KOPT-K1 (cell line): ENCODE measurements around the gene EML6.
"Not testable (repeated sequence)": the region's sequence is repeated elsewhere in the genome, so short reads cannot be mapped to it uniquely, and the experiment has no call there.

Experiments used
- H3K27ac ChIP-seq: fragments of 200-600 bp; sonication (generic); 2 replicates; pipeline ENCODE4 v1.5.1; 2016; ENCODE audit warnings: antibody characterized with exemption, mild to moderate bottlenecking, low read depth, low read length; ENCODE audit not compliant: poor library complexity, severe bottlenecking
- H3K36me3 ChIP-seq: fragments of 200-600 bp; sonication (generic); 2 replicates; pipeline ENCODE4 v1.5.1; 2017; ENCODE audit warnings: antibody characterized with exemption, mild to moderate bottlenecking, low read length, moderate library complexity; ENCODE audit not compliant: insufficient read depth
- H3K9me3 ChIP-seq: fragments of 200-600 bp; sonication (generic); 2 replicates; pipeline ENCODE4 v1.5.1; 2017; ENCODE audit warnings: antibody characterized with exemption, low read length, mild to moderate bottlenecking; ENCODE audit not compliant: insufficient read depth, poor library complexity, severe bottlenecking

EML6 gene

GRCh38 chr2:54855434-54855833, 132.0 kb downstream of the EML6 start:
- no peaks in the 10 kb centered on the region for H3K9me3 ChIP-seq
- H3K27ac ChIP-seq: no peak overlapping the region
- H3K36me3 ChIP-seq: no peaks in the 10 kb centered on the region

DNA sequence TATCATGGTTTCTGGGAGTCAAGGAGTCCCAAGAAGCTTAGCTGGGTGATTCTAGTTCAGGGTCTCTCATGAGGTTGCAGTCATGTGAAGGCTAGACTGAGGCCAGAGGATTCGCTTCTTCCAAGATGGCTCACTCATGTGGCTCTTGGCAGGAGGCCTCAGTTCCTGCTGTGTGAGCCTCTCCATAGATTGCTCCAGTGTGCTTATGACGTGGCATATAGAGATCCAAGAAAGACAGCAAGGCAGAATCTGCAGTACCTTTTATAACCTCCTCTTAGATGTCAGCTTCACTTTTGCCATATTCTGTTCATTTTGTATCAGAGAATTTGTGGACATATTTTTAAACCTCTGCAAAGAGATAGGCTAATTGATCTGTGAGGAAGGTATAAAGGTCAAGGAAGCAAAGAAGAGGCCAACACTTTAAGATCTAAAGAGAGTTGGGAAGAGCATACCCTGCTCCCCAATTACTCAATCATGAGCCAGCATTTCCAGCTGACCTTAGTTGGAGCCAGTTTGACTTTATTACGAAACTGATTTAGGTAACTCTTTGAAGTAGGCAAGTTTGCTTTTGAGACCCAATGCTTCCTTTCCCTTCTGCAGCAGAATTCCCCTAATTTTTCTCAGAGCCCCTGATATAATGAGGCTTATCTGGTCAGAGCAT, 134.7 kb downstream of the EML6 start:
- Histone ChIP-seq H3K9me3 (no peaks in the 10 kb centered on the region), H3K27ac (no peak overlapping the region), H3K36me3 (no peaks in the 10 kb centered on the region)

GRCh38 chr2:54859416-54859815, 136.0 kb downstream of the EML6 start:
- H3K36me3 ChIP-seq: no peaks in the 10 kb centered on the region
- no peak overlapping the region for H3K27ac ChIP-seq
- H3K9me3 ChIP-seq: no peaks in the 10 kb centered on the region

DNA sequence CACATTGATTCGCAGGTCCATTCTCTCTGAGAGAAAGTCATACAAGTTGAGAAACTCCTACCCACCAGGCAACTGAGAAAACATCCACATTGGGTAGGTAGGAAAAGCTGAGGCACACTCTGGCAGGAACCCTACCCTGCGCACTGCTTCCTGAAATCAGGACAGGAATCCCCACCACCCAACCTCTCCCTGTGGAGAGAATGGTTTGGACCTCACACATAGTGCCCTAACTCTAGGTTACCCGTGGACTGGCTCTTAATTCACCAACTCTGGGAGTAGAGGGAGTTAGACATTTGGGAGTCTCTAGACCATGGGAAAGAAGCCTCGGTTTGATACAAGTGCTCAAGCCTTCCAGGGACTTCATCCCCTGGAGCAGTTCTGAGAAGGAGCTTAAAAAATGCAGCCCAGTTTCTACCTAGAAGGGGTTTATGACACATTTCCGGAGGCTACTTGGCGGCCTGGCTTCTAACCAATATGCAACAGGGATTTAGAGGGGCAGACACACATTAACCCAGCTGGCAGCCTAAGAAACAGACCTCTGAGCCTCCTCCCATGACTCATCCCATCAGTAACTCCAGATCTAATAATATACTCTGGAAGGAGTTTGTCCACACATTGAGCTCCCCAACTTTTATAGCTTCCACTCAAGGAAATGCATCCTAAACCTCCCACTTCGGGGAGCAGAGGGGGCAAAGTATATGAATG, 136.7 kb downstream of the EML6 start:
- Histone ChIP-seq H3K27ac (no peak overlapping the region), H3K9me3 (no peaks in the 10 kb centered on the region), H3K36me3 (no peaks in the 10 kb centered on the region)

- Histone ChIP-seq H3K9me3 (no peaks in the 10 kb centered on the region), H3K27ac (no peak overlapping the region), H3K36me3 (no peaks in the 10 kb centered on the region)
Observed at GRCh38 chr2:54862229-54862628, 138.8 kb downstream of the EML6 start.

DNA sequence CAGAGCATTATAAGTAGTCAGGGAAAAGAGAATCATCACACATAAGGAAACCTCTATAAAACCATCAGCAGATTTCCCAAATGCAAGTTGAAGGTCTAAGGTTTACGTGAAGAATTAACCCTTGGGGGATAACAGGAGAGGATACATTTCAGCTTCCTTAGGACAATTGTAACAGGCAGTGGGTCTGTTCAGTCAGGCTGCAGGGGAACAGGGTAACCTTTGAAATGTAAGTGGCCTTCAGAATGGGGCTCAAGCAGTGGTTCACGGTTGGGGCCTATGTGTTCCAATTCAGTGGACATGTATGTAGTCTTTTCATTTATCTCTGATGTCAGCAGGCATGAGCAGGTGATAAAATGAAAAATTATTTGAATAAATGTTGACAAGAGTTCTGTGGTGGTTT, 139.3 kb downstream of the EML6 start:
- no peak overlapping the region for H3K27ac ChIP-seq
- no peaks in the 10 kb centered on the region for H3K36me3 ChIP-seq
- H3K9me3 ChIP-seq: no peaks in the 10 kb centered on the region

GRCh38 chr2:54863660-54864059, 140.2 kb downstream of the EML6 start:
- Histone ChIP-seq H3K9me3 (no peaks in the 10 kb centered on the region), H3K27ac (no peak overlapping the region), H3K36me3 (no peaks in the 10 kb centered on the region)

- Histone ChIP-seq H3K9me3 (no peaks in the 10 kb centered on the region), H3K36me3 (no peaks in the 10 kb centered on the region)
Observed at GRCh38 chr2:54864096-54864495, 140.6 kb downstream of the EML6 start.

GRCh38 chr2:54864727-54865126, 141.3 kb downstream of the EML6 start:
- Histone ChIP-seq H3K36me3 (no peaks in the 10 kb centered on the region), H3K27ac (no peak overlapping the region), H3K9me3 (no peaks in the 10 kb centered on the region)

More at GRCh38 chr2:54864096-54864495, 140.6 kb downstream of the EML6 start:
- no peak overlapping the region for H3K27ac ChIP-seq

GRCh38 chr2:54866179-54866578, 142.7 kb downstream of the EML6 start:
- no peaks in the 10 kb centered on the region for H3K9me3 ChIP-seq
- H3K27ac ChIP-seq: no peak overlapping the region
- H3K36me3 ChIP-seq: no peaks in the 10 kb centered on the region

DNA sequence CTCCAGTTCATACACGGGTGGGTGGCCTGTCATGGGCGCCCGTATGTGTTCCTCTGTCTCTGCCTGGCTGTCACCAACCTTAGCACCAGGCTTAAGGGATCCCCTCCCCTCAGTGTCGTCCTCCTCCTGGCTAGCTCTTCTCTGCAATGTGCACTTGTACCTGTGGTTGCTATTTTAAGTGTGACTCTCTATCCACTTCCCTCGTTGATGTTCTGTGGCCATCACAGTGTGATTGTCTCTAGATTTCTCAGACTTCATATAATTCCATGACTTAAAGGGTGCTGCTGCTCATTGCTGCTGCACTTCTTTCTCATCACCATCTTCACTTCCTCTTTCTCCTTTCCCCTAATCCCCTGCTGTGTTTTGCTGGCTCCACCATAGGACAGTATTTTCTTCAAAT, 143.4 kb downstream of the EML6 start:
- Histone ChIP-seq H3K27ac (peak overlapping the region; percentile 3), H3K36me3 (no peaks in the 10 kb centered on the region), H3K9me3 (no peaks in the 10 kb centered on the region)

GRCh38 chr2:54867457-54867856, 144.0 kb downstream of the EML6 start:
- no peaks in the 10 kb centered on the region for H3K9me3 ChIP-seq
- no peaks in the 10 kb centered on the region for H3K36me3 ChIP-seq
- H3K27ac ChIP-seq: no peak overlapping the region

GRCh38 chr2:54871457-54872107, 148.1 kb downstream of the EML6 start:
- no peaks in the 10 kb centered on the region for H3K36me3 ChIP-seq
- no peak overlapping the region for H3K27ac ChIP-seq
- no peaks in the 10 kb centered on the region for H3K9me3 ChIP-seq

DNA sequence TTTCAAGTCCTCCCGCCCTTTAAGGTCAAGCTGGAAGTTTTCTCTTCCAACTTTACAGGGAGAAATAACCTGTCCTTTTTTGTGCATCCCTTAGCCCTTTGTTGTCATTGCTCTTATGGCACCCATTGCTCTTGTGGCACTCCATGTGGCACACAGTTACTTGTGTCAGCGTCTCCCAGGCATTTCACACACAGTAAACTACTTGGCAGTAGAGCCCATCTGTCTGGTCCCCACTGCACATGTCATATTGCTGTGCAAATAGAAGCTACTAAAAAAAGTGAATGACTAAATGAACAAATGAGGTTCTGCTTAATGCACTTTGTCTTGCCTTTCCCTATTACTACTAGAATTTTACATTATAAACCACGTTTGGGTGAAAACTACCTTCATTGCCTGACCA, 149.3 kb downstream of the EML6 start:
- no peaks in the 10 kb centered on the region for H3K36me3 ChIP-seq
- H3K9me3 ChIP-seq: no peaks in the 10 kb centered on the region
- H3K27ac ChIP-seq: no peak overlapping the region

DNA sequence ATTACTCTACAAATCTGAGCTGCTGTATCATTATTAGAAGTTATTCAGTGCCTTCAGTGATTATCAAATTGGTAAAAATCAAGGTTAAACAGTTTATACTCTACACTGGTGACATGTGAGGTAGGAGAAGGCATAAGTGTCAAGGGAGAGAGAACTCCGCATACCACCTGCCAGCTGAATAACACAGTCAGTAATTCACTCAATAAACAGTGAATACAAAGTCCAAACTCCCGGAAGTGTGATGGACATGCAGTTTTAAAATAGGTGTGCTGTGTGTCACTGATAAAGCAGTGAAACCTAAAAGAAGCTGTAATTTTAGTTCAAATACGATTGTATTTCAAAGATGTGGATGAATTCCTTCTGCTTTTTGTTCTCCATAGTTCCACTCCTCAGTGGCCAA, 149.8 kb downstream of the EML6 start:
- H3K36me3 ChIP-seq, H3K9me3 ChIP-seq, H3K27ac ChIP-seq: not testable (repeated sequence)

DNA sequence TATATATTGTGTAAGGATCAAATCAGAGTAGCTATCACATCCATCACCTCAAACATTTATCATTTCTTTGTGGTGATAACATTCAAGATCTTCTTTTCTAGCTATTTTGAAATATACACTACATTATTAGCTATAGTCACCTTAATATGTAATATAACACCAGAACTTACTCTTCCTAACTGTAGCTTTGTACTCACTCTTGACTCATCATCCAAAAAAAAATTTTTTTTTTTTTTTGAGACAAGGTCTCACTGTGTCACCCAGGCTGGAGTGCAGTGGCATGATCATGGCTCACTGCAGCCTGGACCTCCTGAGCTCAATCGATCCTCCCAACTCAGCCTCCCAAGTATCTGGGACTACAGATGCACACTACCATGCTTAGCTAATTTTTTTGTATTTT, 153.3 kb downstream of the EML6 start:
- no peaks in the 10 kb centered on the region for H3K9me3 ChIP-seq
- H3K36me3 ChIP-seq: no peaks in the 10 kb centered on the region
- H3K27ac ChIP-seq: no peak overlapping the region
